ENCODE data around the gene CCBE1. TPM values are rescaled to one million over a fixed set of nuclear protein-coding genes. Genes with fewer than 3 reads are reported as not detected.

Gene CCBE1
- total RNA-seq, 2 experiments from 2014 or later, result not detected

GRCh38 chr18:59454909-59455727 is 242.1 kb downstream of the CCBE1 start:
- H3K27ac Mint-ChIP-seq, result no peak overlapping the region
- ChIA-PET CTCF (interaction anchor here (0.8 kb wide), 1 partner anchor 11 kb away, joined by 3 read pairs; no protein-coding TSS in a partner anchor), POLR2A (no interaction called here)

DNA sequence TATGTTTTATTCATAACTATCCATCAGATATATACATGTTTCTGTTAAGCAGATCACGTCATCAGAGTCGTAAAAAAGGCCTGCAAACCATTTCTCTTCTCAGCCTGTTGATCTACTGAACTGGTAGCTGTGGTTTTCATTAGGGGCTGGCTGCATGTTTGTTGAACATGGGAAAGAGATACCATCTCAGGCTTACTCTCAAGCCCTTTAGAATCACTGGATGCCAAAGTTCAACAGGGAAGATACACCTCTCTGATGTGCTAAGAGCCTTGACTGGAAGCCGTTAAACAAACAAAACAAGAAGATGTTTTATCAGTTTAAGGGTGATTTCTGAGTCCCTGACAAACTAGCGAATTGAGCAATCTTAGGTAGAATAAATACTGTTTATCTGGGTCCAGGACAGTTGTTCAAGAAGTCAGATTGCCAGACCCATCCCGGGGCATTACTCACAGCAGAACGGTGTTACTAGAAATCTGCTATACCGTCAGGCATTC is 243.7 kb downstream of the CCBE1 start:
- ChIA-PET POLR2A (no interaction called here), CTCF (interaction anchor here (0.6 kb wide), 1 partner anchor 639 kb away, joined by 3 read pairs; no protein-coding TSS in a partner anchor)

More at GRCh38 chr18:59454909-59455727, 242.1 kb downstream of the CCBE1 start:
- Mint-ChIP-seq H3K27me3 (peaks cover 8% of the 10 kb centered on the region), H3K9me3 (no peaks in the 10 kb centered on the region), H3K4me1 (no peaks in the 10 kb centered on the region), H3K36me3 (ENCODE audit: low read depth) (no peaks in the 10 kb centered on the region), H3K4me3 (no peak overlapping the region)
- DNase-seq, result no peak

DNA sequence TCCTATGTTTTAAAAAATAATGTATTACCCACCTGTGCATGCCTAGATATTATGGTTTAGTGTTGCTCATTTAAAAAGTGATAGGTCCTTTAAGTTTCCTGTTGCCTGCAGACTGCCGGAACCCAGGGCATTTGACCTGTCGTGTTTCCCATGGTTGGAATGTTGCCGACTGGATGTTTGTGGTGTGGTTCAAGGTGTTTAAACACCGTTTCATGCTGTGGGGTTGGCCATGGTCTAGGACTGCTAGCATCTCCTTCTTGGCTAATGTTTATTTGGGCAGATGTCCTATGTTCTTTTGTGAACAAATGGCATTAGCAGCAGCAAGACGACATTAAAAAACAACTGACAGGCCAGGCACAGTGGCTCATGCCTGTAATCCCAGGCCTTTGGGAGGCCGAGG is 245.3 kb downstream of the CCBE1 start:
- Mint-ChIP-seq H3K4me1 (no peaks in the 10 kb centered on the region), H3K36me3 (ENCODE audit: low read depth) (no peaks in the 10 kb centered on the region), H3K4me3 (no peak overlapping the region), H3K27ac (no peak overlapping the region), H3K27me3 (peaks cover 2% of the 10 kb centered on the region), H3K9me3 (no peaks in the 10 kb centered on the region)
- ChIA-PET CTCF (no interaction called here), POLR2A (no interaction called here)
- DNase-seq, result no peak

More for the DNA sequence above, 243.7 kb downstream of the CCBE1 start:
- H3K27ac Mint-ChIP-seq, result no peak overlapping the region
- no peaks in the 10 kb centered on the region for H3K4me1 Mint-ChIP-seq
- no peak for DNase-seq
- peaks cover 5% of the 10 kb centered on the region for H3K27me3 Mint-ChIP-seq
- H3K4me3 Mint-ChIP-seq, result no peak overlapping the region
- no peaks in the 10 kb centered on the region for H3K36me3 Mint-ChIP-seq (ENCODE audit: low read depth)
- H3K9me3 Mint-ChIP-seq, result no peaks in the 10 kb centered on the region

GRCh38 chr18:59451073-59451472 is 246.2 kb downstream of the CCBE1 start:
- H3K9me3 Mint-ChIP-seq, result no peaks in the 10 kb centered on the region
- H3K4me1 Mint-ChIP-seq, result no peaks in the 10 kb centered on the region
- POLR2A ChIA-PET, result no interaction called here
- no peak for DNase-seq
- H3K27ac Mint-ChIP-seq, result no peak overlapping the region
- no peak overlapping the region for H3K4me3 Mint-ChIP-seq
- H3K27me3 Mint-ChIP-seq, result no peaks in the 10 kb centered on the region
- CTCF ChIA-PET, result no interaction called here
- H3K36me3 Mint-ChIP-seq (ENCODE audit: low read depth), result no peaks in the 10 kb centered on the region

- DNase-seq, result no peak
- ChIA-PET CTCF (interaction anchor here (0.6 kb wide), 1 partner anchor 658 kb away, joined by 5 read pairs; no protein-coding TSS in a partner anchor), POLR2A (no interaction called here)
- H3K4me1 Mint-ChIP-seq, result no peaks in the 10 kb centered on the region
- no peaks in the 10 kb centered on the region for H3K9me3 Mint-ChIP-seq
- no peak overlapping the region for H3K4me3 Mint-ChIP-seq
- no peaks in the 10 kb centered on the region for H3K36me3 Mint-ChIP-seq (ENCODE audit: low read depth)
- H3K27me3 Mint-ChIP-seq, result peaks cover 4% of the 10 kb centered on the region
- no peak overlapping the region for H3K27ac Mint-ChIP-seq
These were observed 248.7 kb downstream of the CCBE1 start for GRCh38 chr18:59448546-59448945.

DNA sequence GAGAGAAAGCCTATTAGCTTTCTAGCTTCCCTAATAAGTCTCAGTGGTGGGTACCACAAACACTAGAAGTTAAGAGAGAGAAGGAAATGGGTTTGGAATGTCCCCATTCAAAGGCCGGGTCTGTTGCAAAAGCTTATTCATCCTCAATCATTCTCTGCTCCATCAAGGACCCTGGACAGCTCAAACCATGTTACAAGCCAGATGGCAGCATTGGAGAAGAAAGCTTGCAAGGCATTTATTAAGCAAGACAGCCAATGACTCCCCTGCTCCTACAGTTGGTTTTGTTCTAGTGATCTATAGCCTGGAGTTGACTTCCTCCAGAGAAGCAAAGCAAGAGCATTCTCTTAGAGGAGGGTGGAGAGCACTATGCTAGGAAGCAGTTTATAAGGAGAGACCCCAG is 251.2 kb downstream of the CCBE1 start:
- H3K27me3 Mint-ChIP-seq, result peaks cover 4% of the 10 kb centered on the region
- CTCF ChIA-PET, result no interaction called here
- no peaks in the 10 kb centered on the region for H3K36me3 Mint-ChIP-seq (ENCODE audit: low read depth)
- DNase-seq, result no peak
- POLR2A ChIA-PET, result no interaction called here
- no peak overlapping the region for H3K27ac Mint-ChIP-seq
- no peaks in the 10 kb centered on the region for H3K9me3 Mint-ChIP-seq
- H3K4me1 Mint-ChIP-seq, result no peaks in the 10 kb centered on the region
- no peak overlapping the region for H3K4me3 Mint-ChIP-seq

DNA sequence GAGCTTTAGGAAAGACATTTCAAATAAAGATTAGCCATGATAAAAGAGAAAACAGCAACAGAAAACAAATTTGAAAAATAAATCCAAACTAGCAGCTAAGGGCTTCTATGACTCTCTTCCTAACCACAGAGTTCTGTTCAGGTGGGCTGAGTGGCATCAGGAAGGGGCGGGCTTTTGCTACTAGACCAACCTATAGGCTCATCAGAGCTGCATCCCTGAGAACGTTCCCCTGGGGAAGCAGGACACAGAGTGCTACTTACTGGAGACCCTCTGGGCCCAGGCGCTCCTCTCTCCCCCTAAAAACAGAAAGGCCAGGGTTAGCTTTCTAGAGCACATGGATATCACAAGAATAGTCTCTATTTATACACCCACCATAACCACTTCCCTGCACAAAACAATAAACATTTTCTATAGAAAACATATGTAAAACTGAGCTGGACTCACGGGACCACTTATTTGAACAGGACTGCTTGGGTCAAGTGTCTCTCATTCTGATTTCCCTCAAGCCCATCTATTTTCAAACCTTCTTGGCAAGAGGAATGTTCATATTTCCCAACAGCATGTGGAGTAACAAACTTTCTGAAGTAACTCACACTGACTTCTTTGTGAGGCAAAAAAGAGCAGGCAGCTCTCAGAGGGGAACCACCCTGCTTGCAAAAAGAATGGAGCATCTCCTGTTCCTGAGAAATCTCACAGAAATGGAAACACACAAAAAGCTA is 259.2 kb downstream of the CCBE1 start:
- no peaks in the 10 kb centered on the region for H3K36me3 Mint-ChIP-seq (ENCODE audit: low read depth)
- no peak overlapping the region for H3K27ac Mint-ChIP-seq
- no peaks in the 10 kb centered on the region for H3K4me1 Mint-ChIP-seq
- no peaks in the 10 kb centered on the region for H3K9me3 Mint-ChIP-seq
- DNase-seq, result no peak
- H3K27me3 Mint-ChIP-seq, result no peaks in the 10 kb centered on the region
- ChIA-PET CTCF (no interaction called here), POLR2A (no interaction called here)
- H3K4me3 Mint-ChIP-seq, result no peak overlapping the region

GRCh38 chr18:59432803-59433597 is 264.2 kb downstream of the CCBE1 start:
- Mint-ChIP-seq H3K4me3 (no peak overlapping the region), H3K27me3 (no peaks in the 10 kb centered on the region), H3K4me1 (no peaks in the 10 kb centered on the region), H3K9me3 (no peaks in the 10 kb centered on the region), H3K36me3 (ENCODE audit: low read depth) (no peaks in the 10 kb centered on the region), H3K27ac (no peak overlapping the region)
- ChIA-PET CTCF (no interaction called here), POLR2A (no interaction called here)
- DNase-seq, result no peak

GRCh38 chr18:59431131-59431530 is 266.1 kb downstream of the CCBE1 start:
- no peak overlapping the region for H3K4me3 Mint-ChIP-seq
- H3K36me3 Mint-ChIP-seq (ENCODE audit: low read depth), result no peaks in the 10 kb centered on the region
- H3K27ac Mint-ChIP-seq, result no peak overlapping the region
- no peaks in the 10 kb centered on the region for H3K27me3 Mint-ChIP-seq
- no peaks in the 10 kb centered on the region for H3K9me3 Mint-ChIP-seq
- ChIA-PET POLR2A (no interaction called here), CTCF (no interaction called here)
- DNase-seq, result no peak
- H3K4me1 Mint-ChIP-seq, result no peaks in the 10 kb centered on the region

DNA sequence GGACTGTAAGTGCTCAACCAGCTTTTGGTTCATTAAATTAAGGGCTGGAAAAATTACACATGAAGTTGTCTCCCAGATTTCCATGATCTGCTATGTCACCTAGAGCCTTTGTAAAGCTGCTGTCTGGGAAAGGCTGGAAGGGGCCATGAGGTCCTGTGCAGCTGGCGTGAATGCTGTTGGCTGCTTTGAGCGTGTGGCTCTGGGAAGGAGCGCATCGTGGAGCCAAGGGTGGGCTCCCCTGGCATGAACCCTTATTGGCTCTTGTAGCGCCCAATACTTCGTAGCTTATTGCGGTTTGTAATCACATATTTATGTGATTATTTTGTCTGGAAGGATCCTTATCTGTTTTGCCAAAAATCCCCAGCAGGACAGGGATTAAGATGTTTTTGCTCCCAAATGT is 267.6 kb downstream of the CCBE1 start:
- no peak overlapping the region for H3K27ac Mint-ChIP-seq
- no peak overlapping the region for H3K4me3 Mint-ChIP-seq
- POLR2A ChIA-PET, result no interaction called here
- H3K36me3 Mint-ChIP-seq (ENCODE audit: low read depth), result no peaks in the 10 kb centered on the region
- CTCF ChIA-PET, result no interaction called here
- no peaks in the 10 kb centered on the region for H3K9me3 Mint-ChIP-seq
- no peaks in the 10 kb centered on the region for H3K27me3 Mint-ChIP-seq
- no peaks in the 10 kb centered on the region for H3K4me1 Mint-ChIP-seq
- no peak for DNase-seq

GRCh38 chr18:59428018-59428417 is 269.2 kb downstream of the CCBE1 start:
- no peaks in the 10 kb centered on the region for H3K36me3 Mint-ChIP-seq (ENCODE audit: low read depth)
- no peak overlapping the region for H3K4me3 Mint-ChIP-seq
- DNase-seq, result no peak
- ChIA-PET CTCF (no interaction called here), POLR2A (no interaction called here)
- no peaks in the 10 kb centered on the region for H3K27me3 Mint-ChIP-seq
- H3K4me1 Mint-ChIP-seq, result no peaks in the 10 kb centered on the region
- no peak overlapping the region for H3K27ac Mint-ChIP-seq
- no peaks in the 10 kb centered on the region for H3K9me3 Mint-ChIP-seq

DNA sequence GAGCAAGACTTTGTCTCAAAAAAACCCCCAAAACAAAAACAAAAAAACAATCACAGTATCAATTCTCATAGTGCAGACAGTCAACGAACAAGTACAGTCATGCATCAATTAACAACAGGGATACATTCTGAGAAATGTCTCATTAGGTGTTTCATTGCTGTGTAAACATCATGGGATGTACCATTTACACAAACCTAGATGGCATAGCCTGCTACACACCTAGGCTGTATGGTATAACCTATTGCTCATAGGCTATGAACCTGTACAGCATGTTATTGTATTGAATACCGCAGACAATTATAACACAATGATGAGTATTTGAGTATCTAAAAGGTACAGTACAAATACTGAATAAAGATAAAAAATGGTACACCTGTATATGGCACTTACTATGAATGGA is 270.4 kb downstream of the CCBE1 start:
- Mint-ChIP-seq H3K4me3 (no peak overlapping the region), H3K9me3 (no peaks in the 10 kb centered on the region), H3K36me3 (ENCODE audit: low read depth) (no peaks in the 10 kb centered on the region), H3K27me3 (peaks cover 4% of the 10 kb centered on the region), H3K4me1 (no peaks in the 10 kb centered on the region), H3K27ac (no peak overlapping the region)
- no peak for DNase-seq
- CTCF ChIA-PET, result no interaction called here
- POLR2A ChIA-PET, result no interaction called here

DNA sequence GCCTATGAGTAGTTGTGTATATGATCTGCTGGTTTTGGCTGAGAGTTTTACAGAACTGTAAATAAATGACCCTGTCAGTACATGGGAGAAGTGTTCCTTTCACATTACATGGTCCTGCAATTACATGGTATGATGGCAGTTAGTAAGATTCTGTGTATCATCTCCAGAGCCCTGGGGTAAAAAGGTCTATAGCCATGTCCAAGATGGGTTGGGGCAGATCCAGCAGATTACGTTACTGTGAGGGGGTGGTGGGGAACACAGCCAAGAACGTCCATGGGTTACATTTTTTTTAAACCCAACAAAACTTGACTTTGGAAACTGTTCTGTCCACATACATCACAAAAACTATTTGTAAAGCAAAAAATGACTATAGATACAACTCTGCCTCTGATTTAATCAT is 274.0 kb downstream of the CCBE1 start:
- CTCF ChIA-PET, result no interaction called here
- Mint-ChIP-seq H3K27me3 (peaks cover 8% of the 10 kb centered on the region), H3K4me1 (no peaks in the 10 kb centered on the region), H3K36me3 (ENCODE audit: low read depth) (no peaks in the 10 kb centered on the region), H3K4me3 (no peak overlapping the region), H3K9me3 (no peaks in the 10 kb centered on the region), H3K27ac (no peak overlapping the region)
- DNase-seq, result no peak
- POLR2A ChIA-PET, result no interaction called here

All from activated CD4-positive, alpha-beta T cell treated with anti-CD3 and anti-CD28 coated beads, Interleukin-2, amount 10 ng/mL, durations not matched to agents 7 days and 5 days (primary cell).